ENCODE results near the gene SNRNP25.

The SNRNP25 gene

DNA sequence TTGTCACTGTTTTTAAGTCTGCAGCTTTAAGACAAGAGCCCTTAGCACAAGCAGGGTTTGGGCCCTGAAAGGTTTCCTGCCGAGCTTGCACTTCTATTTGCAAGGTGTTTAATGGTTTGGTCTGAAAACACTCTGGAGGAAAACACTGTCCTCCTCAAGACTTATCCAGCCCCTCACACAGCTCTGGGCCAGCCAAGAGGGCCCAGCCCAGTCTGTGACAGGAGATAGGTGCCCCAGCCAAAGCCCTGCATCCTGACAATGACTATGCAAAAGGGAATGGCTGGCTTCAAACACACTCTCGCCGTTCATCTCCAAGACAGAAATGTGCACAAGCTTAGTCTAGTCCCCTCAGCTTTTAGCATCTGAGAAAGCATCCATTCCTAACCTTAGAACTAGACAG, 51.3 kb downstream of the SNRNP25 start:
- no peak for DNase-seq

DNA sequence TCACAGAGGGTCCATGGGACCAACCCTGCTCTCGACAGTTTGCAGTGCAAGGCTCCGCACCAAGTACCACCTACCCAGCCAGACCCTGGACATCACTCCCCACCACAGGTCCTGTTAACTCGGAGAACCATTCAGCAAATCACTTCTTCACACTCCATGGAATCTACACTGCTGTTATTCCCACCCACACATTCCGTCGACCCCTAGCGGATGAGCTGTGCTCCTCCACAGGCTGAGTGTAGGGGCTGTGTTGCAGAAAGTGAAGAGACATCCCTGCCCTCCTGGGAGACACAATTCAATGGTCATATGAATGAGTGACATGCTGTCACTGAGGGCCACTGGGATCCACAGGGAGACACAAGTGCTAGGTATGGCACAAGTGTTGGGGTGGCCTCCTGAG, 51.9 kb downstream of the SNRNP25 start:
- no peak for DNase-seq

DNA sequence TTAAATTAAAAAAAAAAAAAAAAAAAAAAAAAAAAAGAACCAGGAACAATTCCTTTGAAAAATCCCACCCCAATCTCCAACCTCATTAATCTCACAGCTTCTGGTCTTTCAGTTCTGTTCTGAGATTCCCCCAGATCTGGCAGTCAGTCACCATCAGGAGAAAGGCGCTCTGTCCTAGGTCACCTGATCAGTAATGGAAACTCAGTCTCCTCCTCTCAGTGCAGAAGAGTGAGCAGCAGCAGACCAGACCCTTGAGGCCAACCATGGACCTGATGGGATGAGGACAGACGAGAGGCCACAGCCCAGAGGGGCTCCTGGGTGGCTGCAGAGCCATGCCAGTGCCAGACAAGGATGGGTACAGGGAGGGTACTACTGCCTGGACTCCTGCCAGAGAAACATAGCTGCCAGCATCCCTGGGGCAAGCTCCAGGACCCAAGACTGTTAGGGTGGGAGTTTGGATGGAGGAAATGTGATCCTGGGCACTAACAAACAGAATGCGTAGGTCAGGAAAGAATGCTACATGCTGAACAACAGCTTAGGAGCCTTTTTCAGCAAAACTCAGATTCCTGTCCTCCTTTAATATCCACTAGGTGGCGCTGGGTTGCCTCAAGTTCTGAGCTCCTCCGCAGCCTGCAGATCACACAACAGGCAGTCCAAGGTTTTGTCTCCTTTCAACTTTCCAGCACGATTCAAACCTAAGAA, 53.1 kb downstream of the SNRNP25 start:
- DNase-seq, result peak; percentile 73
